T-cell (primary cell): ENCODE measurements around the gene EXOC3. TPM values are rescaled to one million over a fixed set of nuclear protein-coding genes. Genes with fewer than 3 reads are reported as not detected.

Experiments
- ATAC-seq, 4 experiments: fragments of 200-7000 bp in 3 of 4; fragments of 150-1000 bp in 1 of 4; cut with Tn5 transposase; replicated peaks in 1 of 4; 1 replicate in 3 of 4; 2 replicates in 1 of 4; pipeline ENCODE4 v1.10.0; 2021; ENCODE audit warnings: moderate library complexity in 3 of 4, mild to moderate bottlenecking in 2 of 4, moderate number of reproducible peaks in 1 of 4
- CTCF ChIA-PET, 2 donors: fragments of 300-600 bp; sonication (Branson Sonifier 250); formaldehyde crosslinking; loops; one replicate each; lab custom pipeline; 2022; ENCODE audit warnings: antibody characterized with exemption in 2 of 2; lab: Charles Lee
- POLR2A ChIA-PET, 2 donors: fragments of 300-600 bp; sonication (Branson Sonifier 250); formaldehyde crosslinking; loops; one replicate each; lab custom pipeline; 2022; ENCODE audit warnings: antibody characterized with exemption in 2 of 2; lab: Charles Lee
- DNase-seq, 35 experiments: peaks; one replicate each; pipeline versions ENCODE4 v3.0.0 to v3.0.0-alpha.2; 2013 to 2023
- H3K27ac ChIP-seq: one replicate; pipeline ENCODE4 v1.5.1; 2013; ENCODE audit warnings: low read length
- H3K27me3 ChIP-seq, 2 experiments: replicated peaks in 1 of 2; 1 replicate in 1 of 2; 2 replicates in 1 of 2; pipeline versions ENCODE4 v1.6.1 to v1.7.0; 2013; ENCODE audit warnings: low read length in 1 of 2, mixed read lengths in 1 of 2; ENCODE audit not compliant: control insufficient read depth in 2 of 2, insufficient read depth in 2 of 2; ENCODE audit errors: extremely low read depth in 1 of 2
- H3K36me3 ChIP-seq, 2 donors: 1 replicate in 1 of 2; 2 replicates in 1 of 2; pipeline versions ENCODE4 v1.6.1 to v1.7.0; 2013; ENCODE audit warnings: low read length in 1 of 2; ENCODE audit not compliant: control insufficient read depth in 2 of 2, insufficient read depth in 1 of 2; ENCODE audit errors: extremely low read depth in 1 of 2
- H3K4me1 ChIP-seq, 2 experiments: 1 replicate in 1 of 2; 2 replicates in 1 of 2; pipeline versions ENCODE4 v1.6.1 to v1.7.0; 2013; ENCODE audit warnings: low read length in 2 of 2, mixed read lengths in 1 of 2; ENCODE audit not compliant: insufficient read depth in 2 of 2, control insufficient read depth in 1 of 2; ENCODE audit errors: extremely low read depth in 1 of 2
- H3K4me3 ChIP-seq, 2 donors: 1 replicate in 1 of 2; 2 replicates in 1 of 2; pipeline versions ENCODE4 v1.5.1 to v1.7.0; 2013; ENCODE audit warnings: mild to moderate bottlenecking in 2 of 2, low read length in 1 of 2, moderate library complexity in 1 of 2; ENCODE audit not compliant: control insufficient read depth in 1 of 2; ENCODE audit errors: extremely low read depth in 1 of 2
- H3K9me3 ChIP-seq: 2 replicates; pipeline ENCODE4 v1.7.0; 2013
- H3K27ac Mint-ChIP-seq, 2 donors: one replicate each; pipeline ENCODE4 v1.8.0; 2020 to 2021; ENCODE audit warnings: mild to moderate bottlenecking in 2 of 2, mixed read lengths in 2 of 2
- H3K27me3 Mint-ChIP-seq, 2 donors: one replicate each; pipeline ENCODE4 v1.8.0; 2021 to 2022; ENCODE audit warnings: mixed read lengths in 2 of 2
- H3K36me3 Mint-ChIP-seq: one replicate; pipeline ENCODE4 v1.8.0; 2021; ENCODE audit warnings: mixed read lengths
- H3K4me1 Mint-ChIP-seq, 3 donors: one replicate each; pipeline ENCODE4 v1.8.0; 2020 to 2022; ENCODE audit warnings: mixed read lengths in 3 of 3, mild to moderate bottlenecking in 1 of 3
- H3K4me3 Mint-ChIP-seq, 3 donors: one replicate each; pipeline ENCODE4 v1.8.0; 2020 to 2022; ENCODE audit warnings: mild to moderate bottlenecking in 3 of 3, mixed read lengths in 3 of 3, moderate library complexity in 3 of 3
- H3K9me3 Mint-ChIP-seq, 3 donors: one replicate each; pipeline ENCODE4 v1.8.0; 2020 to 2022; ENCODE audit warnings: mixed read lengths in 3 of 3
- WGBS: methylation state at CpG from one replicate; pipeline ENCODE4 v1.1.5; 2013; ENCODE audit warnings: missing lambda C conversion rate; ENCODE audit not compliant: insufficient coverage; 5-methylcytosine and 5-hydroxymethylcytosine counted together
- total RNA-seq, 35 experiments: library from RNA in 6 of 35; stranded (reverse) in 6 of 35; fragments of 120-200 nt in 1 of 35; gene quantifications; one replicate each; pipeline versions ENCODE4 v1.2.1 to v1.2.4 and lab custom pipeline; 2013 to 2026

The EXOC3 gene
- total RNA-seq, 5 donors from 2014 or later (not counting 1 experiment from before 2014, with no cell fraction given) = 81.6 to 99.8 (median 84.2) TPM

DNA sequence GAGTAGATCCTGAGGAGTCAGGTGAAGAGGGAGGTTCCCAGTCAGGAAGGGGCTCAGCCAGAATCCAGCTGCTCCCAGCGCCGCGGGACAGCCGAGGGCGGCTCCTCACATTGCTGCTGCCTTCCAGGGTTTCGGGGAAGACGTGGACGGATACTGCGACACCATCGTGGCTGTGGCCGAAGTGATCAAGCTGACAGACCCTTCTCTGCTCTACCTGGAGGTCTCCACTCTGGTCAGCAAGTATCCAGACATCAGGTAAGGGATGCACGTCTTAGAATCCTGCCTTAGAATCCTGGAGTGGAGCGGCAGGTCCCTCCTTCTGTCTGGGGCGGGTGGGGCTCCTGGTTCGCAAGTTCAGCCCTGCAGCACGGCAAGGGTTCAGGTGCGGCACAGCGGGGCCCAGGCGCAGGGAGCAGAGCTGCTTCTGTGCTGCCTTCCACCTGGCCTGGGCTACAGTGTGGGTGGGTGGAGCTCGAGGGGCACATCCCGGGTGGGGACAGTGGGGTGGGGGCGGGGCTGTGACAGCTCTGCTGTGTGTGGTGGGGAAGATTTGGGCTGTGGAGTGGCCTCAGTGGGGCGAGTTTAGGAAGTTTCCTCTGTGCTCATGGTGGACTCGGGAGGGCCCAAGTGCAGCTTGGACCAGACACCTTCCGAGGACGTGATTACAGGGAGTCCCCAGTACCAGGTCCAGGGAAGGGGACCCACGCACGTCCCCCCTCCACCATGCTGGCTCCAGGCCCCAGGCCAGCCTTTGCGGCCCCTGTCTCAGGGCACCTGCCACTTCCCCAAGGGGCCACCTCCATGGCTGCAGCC, 22.8 kb downstream of the EXOC3 start:
- H3K4me1 Mint-ChIP-seq = peaks cover 22 to 29% (median 28%) of the 10 kb centered on the region in 3 donors
- peaks cover 8 to 19% of the 10 kb centered on the region in 2 experiments for H3K4me1 ChIP-seq
- H3K36me3 ChIP-seq = peaks cover 11 to 24% of the 10 kb centered on the region in 2 donors
- H3K27ac ChIP-seq = no peak overlapping the region
- ChIA-PET CTCF (no interaction called here), POLR2A (interaction anchor here in 1 of 2 donors (0.6 kb wide), 1 partner anchor 8 kb away, joined by 6 read pairs; no protein-coding TSS in a partner anchor)
- 94% methylated on average over 23 of the region's 29 CpGs for WGBS
- no peaks in the 10 kb centered on the region for H3K27me3 ChIP-seq
- DNase-seq (peak in 1 of 35 experiments; percentile 1), ATAC-seq (no peak)
- H3K9me3 ChIP-seq = no peaks in the 10 kb centered on the region
- no peak overlapping the region for H3K27ac Mint-ChIP-seq
- H3K4me3 ChIP-seq = no peak overlapping the region
- H3K27me3 Mint-ChIP-seq = no peaks in the 10 kb centered on the region
- no peak overlapping the region for H3K4me3 Mint-ChIP-seq
- H3K36me3 Mint-ChIP-seq = peaks cover 24% of the 10 kb centered on the region
- no peaks in the 10 kb centered on the region for H3K9me3 Mint-ChIP-seq

DNA sequence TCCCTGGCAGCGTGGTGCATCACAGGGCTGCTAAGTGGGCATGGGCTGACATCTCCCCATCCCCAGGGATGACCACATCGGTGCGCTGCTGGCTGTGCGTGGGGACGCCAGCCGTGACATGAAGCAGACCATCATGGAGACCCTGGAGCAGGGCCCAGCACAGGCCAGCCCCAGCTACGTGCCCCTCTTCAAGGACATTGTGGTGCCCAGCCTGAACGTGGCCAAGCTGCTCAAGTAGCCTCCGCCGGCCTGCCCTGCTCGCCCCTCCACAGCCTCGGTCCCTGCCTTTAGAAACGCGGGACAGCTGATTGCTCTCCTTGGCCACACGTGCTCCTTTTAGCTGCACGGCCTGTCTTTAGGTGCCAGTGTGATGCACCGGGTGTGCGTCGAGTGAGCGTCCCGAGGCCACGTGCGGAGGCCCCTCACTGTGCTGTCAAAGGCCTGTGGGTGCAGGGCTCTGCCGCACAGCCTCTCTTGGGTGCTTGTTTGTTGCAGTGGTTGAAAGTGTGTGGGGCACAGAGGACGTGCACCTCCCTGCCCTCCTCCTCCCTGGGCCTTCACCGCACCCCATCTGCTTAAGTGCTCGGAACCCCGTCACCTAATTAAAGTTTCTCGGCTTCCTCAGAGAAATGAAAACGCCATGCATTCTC, 23.8 kb downstream of the EXOC3 start:
- no peaks in the 10 kb centered on the region for H3K9me3 Mint-ChIP-seq
- no peak overlapping the region for H3K4me3 ChIP-seq
- H3K27ac ChIP-seq = no peak overlapping the region
- H3K36me3 ChIP-seq = peaks cover 11 to 26% of the 10 kb centered on the region in 2 donors
- H3K4me1 ChIP-seq = peaks cover 16 to 29% of the 10 kb centered on the region in 2 experiments
- H3K4me3 Mint-ChIP-seq = no peak overlapping the region
- CTCF ChIA-PET = no interaction called here
- no peak overlapping the region for H3K27ac Mint-ChIP-seq
- no peaks in the 10 kb centered on the region for H3K27me3 Mint-ChIP-seq
- H3K4me1 Mint-ChIP-seq = peaks cover 32 to 38% (median 38%) of the 10 kb centered on the region in 3 donors
- H3K9me3 ChIP-seq = no peaks in the 10 kb centered on the region
- peaks cover 19% of the 10 kb centered on the region for H3K36me3 Mint-ChIP-seq
- ATAC-seq (no peak), DNase-seq (peak in 1 of 35 experiments; percentile 2)
- WGBS = 98% methylated on average over 17 of the region's 30 CpGs
- H3K27me3 ChIP-seq = no peaks in the 10 kb centered on the region
- POLR2A ChIA-PET = no interaction called here

DNA sequence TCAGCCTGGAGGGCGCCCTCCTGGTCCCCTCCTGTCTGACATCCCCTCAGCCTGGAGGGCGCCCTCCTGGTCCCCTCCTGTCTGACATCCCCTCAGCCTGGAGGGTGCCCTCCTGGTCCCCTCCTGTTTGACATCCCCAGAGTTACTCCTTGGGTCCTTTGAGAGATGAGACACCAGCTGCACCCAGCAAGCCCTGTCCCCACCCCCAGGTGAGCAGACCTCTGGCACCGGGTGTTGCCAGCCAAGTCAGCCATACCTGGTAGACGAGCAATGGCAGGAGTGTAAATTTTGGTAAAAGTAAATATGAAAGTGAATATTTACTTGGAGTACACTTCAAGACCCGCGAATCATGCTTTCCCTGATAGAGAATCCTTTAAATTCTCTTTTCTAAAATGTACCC, 25.4 kb downstream of the EXOC3 start:
- Histone ChIP-seq H3K4me1 (peaks cover 16 to 37% of the 10 kb centered on the region in 2 experiments), H3K36me3 (peaks cover 11 to 18% of the 10 kb centered on the region in 2 donors), H3K27me3 (no peaks in the 10 kb centered on the region), H3K27ac (no peak overlapping the region), H3K4me3 (no peak overlapping the region), H3K9me3 (no peaks in the 10 kb centered on the region)
- WGBS = no CpG with 5 or more reads among the region's 6 CpGs
- POLR2A ChIA-PET = no interaction called here
- DNase-seq (no peak), ATAC-seq (no peak)
- CTCF ChIA-PET = no interaction called here
- peaks cover 30 to 39% (median 38%) of the 10 kb centered on the region in 3 donors for H3K4me1 Mint-ChIP-seq
- H3K27ac Mint-ChIP-seq = no peak overlapping the region
- no peaks in the 10 kb centered on the region for H3K9me3 Mint-ChIP-seq
- H3K36me3 Mint-ChIP-seq = peaks cover 5% of the 10 kb centered on the region
- no peaks in the 10 kb centered on the region for H3K27me3 Mint-ChIP-seq
- no peak overlapping the region for H3K4me3 Mint-ChIP-seq

DNA sequence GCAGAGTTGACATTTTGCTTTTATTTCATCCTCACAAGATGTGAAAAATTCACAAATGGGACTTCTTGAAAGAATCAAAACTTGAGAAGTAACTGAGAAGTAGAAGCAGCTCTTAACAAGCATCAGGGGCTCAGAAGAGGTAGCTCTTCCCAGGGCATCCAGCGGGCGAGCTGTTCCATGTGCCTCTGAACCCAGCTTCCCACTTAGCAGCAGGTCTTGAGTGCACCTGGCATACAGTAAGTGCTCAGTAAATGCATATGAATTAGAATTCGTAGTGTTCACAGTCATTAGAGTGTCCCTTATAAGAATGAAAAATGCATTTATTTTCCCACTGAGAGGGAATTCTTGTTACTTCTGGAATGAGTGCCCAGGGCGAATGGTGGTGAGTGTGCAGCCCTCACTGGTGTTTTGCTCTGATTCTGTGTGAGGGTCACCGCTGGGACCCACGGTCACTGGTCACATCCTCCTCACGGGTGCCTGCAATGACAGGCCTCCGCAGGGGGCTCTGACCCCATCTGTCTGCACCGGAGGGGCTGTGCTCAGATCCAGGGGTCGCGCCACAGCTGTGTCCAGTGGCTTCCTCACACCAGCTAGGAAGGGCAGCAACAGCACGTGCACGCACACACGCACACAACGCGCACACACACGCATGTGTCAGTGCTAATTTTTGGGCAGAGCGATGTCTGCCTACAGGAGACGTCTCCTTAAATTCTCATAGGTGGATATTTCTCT, 26.9 kb downstream of the EXOC3 start:
- Mint-ChIP-seq H3K4me1 (peaks cover 25 to 30% (median 28%) of the 10 kb centered on the region in 3 donors), H3K4me3 (no peak overlapping the region), H3K27me3 (peaks cover 0 to 2% of the 10 kb centered on the region in 2 donors), H3K9me3 (no peaks in the 10 kb centered on the region), H3K27ac (no peak overlapping the region), H3K36me3 (no peaks in the 10 kb centered on the region)
- Histone ChIP-seq H3K27ac (no peak overlapping the region), H3K4me1 (peaks cover 8 to 37% of the 10 kb centered on the region in 2 experiments), H3K9me3 (no peaks in the 10 kb centered on the region), H3K27me3 (peaks cover 0 to 14% of the 10 kb centered on the region in 2 experiments), H3K36me3 (peaks cover 11 to 18% of the 10 kb centered on the region in 2 donors), H3K4me3 (no peak overlapping the region)
- DNase-seq = peak in 1 of 35 experiments; percentile 0
- CTCF ChIA-PET = no interaction called here
- POLR2A ChIA-PET = no interaction called here
- 99% methylated on average over 10 of the region's 19 CpGs for WGBS
- ATAC-seq = no peak

DNA sequence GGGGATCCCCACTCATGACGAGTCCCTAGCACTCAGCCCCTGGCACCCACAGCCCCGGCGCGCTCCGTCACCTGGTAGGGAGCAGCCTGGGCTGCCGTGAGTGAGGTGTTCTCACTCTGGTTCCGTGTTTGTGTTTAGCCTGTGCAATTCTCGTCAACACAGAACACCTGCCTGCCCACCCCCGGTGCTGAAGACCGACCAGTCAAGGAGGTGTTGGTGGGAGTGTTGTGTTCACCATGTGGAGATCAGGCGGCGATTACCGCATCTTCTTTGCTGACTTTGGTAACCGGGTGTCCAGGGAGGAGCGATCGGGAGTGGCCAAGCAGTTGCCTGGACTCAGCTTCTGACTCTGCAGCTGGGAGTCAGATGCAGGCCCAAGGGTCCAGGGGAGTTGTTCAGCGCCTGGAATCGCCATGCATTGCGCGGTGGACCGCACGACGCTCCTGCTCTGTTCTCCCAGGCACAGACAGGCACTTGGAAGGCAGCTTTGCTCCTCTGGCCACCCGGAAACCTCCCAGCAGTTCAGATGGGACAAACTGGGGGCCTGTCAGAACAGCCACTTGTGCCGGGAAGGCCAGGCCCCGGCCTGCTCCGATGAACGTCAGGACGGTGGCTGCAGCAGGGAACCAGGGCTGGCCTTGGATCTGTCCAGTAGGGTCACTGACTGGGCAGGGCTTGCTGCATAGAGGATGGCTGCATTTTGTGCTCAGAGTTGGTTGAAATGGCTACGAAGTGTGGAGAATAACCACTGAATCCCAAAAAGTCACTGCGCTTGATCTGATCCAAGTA, 28.2 kb downstream of the EXOC3 start:
- no peak for ATAC-seq
- CTCF ChIA-PET = interaction anchor here in 1 of 2 donors (1.2 kb wide), 1 partner anchor 24 kb away, joined by 5 read pairs; no protein-coding TSS in a partner anchor
- Histone ChIP-seq H3K4me1 (peaks cover 8 to 36% of the 10 kb centered on the region in 2 experiments), H3K36me3 (peaks cover 9 to 15% of the 10 kb centered on the region in 2 donors), H3K9me3 (no peaks in the 10 kb centered on the region), H3K4me3 (no peak overlapping the region), H3K27me3 (peaks cover 2 to 26% of the 10 kb centered on the region in 2 experiments), H3K27ac (peak overlapping the region; percentile 9)
- Mint-ChIP-seq H3K36me3 (no peaks in the 10 kb centered on the region), H3K4me1 (peaks cover 25 to 30% (median 27%) of the 10 kb centered on the region in 3 donors), H3K27ac (peak overlapping the region; percentile 63 to 81), H3K4me3 (peak overlapping the region; percentile 75 to 93 (median 77)), H3K9me3 (no peaks in the 10 kb centered on the region), H3K27me3 (peaks cover 0 to 6% of the 10 kb centered on the region in 2 donors)
- 94% methylated on average over 31 of the region's 31 CpGs for WGBS
- POLR2A ChIA-PET = interaction anchor here in 1 of 2 donors (0.6 kb wide), 1 partner anchor 7 kb away, joined by 3 read pairs; no protein-coding TSS in a partner anchor
- peak in 1 of 35 experiments; percentile 2 for DNase-seq
